Peyer's patch (tissue), 4 donors: ENCODE results near the gene KRTAP6-1.

Experiments
- POLR2A ChIP-seq, 2 donors: fragments of 450-650 bp; IDR thresholded peaks; one replicate each; pipeline ENCODE4 v1.5.1; 2017; ENCODE audit warnings: antibody characterized with exemption in 2 of 2, mild to moderate bottlenecking in 2 of 2, moderate library complexity in 2 of 2
- TF ChIP-seq, protein P1 (sequence below), 6 experiments: fragments of 450-650 bp in 4 of 6; fragments of 200-600 bp in 2 of 6; sonication (generic) in 1 of 6; IDR thresholded peaks; one replicate each; pipeline ENCODE4 v1.5.1; 2017 to 2019; ENCODE audit warnings: antibody characterized with exemption in 6 of 6, mild to moderate bottlenecking in 3 of 6, moderate library complexity in 1 of 6

DNA sequence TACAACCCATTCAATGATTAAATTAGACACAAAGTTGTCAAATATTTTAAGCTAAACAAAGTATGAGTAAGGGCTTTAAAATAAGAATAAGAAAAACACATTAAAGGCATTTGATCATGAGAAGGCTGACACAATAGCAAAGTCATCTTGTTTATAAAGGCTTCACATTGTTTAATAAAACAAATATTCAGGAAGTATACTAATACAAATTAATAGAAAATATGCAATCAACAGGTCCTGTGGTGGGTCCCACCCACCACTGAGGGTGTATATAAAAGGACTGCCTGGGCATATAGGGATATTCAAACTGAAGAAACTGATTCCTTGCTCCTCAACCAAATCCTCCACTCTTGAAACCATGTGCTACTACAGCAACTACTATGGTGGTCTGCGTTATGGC, 21.2 kb upstream of the KRTAP6-1 start, which contains the start of gene KRTAP20-2:
- TF ChIP-seq, protein P1, sequence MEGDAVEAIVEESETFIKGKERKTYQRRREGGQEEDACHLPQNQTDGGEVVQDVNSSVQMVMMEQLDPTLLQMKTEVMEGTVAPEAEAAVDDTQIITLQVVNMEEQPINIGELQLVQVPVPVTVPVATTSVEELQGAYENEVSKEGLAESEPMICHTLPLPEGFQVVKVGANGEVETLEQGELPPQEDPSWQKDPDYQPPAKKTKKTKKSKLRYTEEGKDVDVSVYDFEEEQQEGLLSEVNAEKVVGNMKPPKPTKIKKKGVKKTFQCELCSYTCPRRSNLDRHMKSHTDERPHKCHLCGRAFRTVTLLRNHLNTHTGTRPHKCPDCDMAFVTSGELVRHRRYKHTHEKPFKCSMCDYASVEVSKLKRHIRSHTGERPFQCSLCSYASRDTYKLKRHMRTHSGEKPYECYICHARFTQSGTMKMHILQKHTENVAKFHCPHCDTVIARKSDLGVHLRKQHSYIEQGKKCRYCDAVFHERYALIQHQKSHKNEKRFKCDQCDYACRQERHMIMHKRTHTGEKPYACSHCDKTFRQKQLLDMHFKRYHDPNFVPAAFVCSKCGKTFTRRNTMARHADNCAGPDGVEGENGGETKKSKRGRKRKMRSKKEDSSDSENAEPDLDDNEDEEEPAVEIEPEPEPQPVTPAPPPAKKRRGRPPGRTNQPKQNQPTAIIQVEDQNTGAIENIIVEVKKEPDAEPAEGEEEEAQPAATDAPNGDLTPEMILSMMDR (IDR thresholded peaks at IDR 0.05), result no peak
- TF ChIP-seq POLR2A (IDR thresholded peaks at IDR 0.05), result no peak
